Measurements from ENCODE around the gene SALL4. TPM values are rescaled to one million over a fixed set of nuclear protein-coding genes. Genes with fewer than 3 reads are reported as not detected.
A peak's percentile ranks its signal among the peaks of the same experiment; 100 is the strongest.

The SALL4 gene
- total RNA-seq, 2 donors from 2014 or later: 2.0 TPM; not detected in 1

DNA sequence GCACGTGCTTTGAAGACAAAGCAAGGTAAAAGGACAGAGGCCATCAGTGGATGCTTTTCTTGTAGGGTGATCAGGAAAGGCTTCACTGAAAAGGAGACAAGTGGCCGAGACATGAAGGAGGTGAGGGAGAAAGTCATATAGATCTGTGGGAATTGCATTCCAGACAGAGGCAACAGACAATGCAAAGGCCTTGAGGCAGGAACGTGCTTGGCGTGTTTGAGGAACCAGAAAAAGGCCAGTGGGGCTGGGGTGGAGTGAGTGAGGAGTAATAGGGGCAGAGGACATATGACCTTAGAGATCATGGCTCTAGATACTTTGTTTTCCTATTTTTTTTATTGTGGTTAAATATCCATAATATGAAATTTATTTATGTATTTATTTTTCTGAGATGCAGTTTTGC, 10.5 kb upstream of the SALL4 start:
- Mint-ChIP-seq H3K9me3 (no peaks in the 10 kb centered on the region), H3K4me3 (no peak overlapping the region), H3K4me1 (ENCODE audit: low read depth in 2 of 2) (no peaks in the 10 kb centered on the region), H3K36me3 (no peaks in the 10 kb centered on the region), H3K27me3 (peaks cover 0 to 17% of the 10 kb centered on the region in 2 donors), H3K27ac (no peak overlapping the region)
- DNase-seq (ENCODE audit: low spot score) (no peak), ATAC-seq (no peak)

DNA sequence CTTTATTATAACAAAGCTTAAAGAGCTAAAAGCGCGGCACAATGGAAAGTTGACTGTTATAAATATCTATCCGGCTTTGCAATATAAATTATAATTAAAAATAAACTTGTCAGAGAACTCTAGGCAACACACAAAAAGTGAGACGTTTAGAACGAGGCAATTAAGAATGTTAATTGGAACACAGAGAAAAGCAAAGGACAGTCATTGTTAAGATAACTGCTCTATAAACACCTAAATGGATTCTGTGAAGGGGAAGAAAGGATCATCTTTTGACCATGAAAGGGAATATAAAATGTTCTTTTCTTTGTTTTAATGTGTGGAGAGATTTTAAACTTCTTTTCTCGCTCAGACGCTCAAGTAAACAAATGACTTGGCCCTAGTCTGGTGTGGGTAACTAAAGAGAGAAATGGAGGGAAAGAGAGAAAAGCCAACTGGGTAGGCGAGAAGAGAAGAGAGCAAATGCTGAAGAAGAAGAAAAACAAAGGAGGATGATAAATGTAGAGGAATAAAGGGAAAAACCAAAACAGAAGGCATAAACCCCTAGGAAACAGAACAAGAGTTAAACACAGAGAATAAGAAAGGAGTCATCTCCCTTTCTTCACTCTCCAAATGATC, 9.3 kb upstream of the SALL4 start:
- no peak overlapping the region for H3K4me3 Mint-ChIP-seq
- ATAC-seq (no peak), DNase-seq (ENCODE audit: low spot score) (no peak)
- H3K36me3 Mint-ChIP-seq: no peaks in the 10 kb centered on the region
- no peaks in the 10 kb centered on the region for H3K9me3 Mint-ChIP-seq
- no peaks in the 10 kb centered on the region for H3K4me1 Mint-ChIP-seq (ENCODE audit: low read depth in 2 of 2)
- H3K27ac Mint-ChIP-seq: no peak overlapping the region
- H3K27me3 Mint-ChIP-seq: peaks cover 0 to 17% of the 10 kb centered on the region in 2 donors

DNA sequence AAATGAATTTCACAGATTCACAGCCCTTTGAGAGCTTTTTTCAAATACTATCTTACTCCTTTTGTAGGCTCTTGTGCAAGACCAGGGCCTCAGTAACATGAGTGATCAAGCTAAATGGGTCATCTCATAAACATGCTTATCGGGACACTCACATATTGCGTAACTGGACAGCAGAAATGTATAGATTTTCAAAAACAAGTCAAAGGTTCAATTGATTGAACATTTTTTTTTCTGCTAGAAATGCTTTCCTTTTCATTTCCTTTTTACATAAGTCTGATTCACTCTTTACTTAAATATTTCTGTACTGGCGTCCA, 8.7 kb upstream of the SALL4 start:
- H3K4me3 Mint-ChIP-seq: no peak overlapping the region
- DNase-seq (ENCODE audit: low spot score): no peak
- H3K9me3 Mint-ChIP-seq: no peaks in the 10 kb centered on the region
- no peaks in the 10 kb centered on the region for H3K36me3 Mint-ChIP-seq
- H3K27me3 Mint-ChIP-seq: peaks cover 0 to 17% of the 10 kb centered on the region in 2 donors
- ATAC-seq: no peak
- no peaks in the 10 kb centered on the region for H3K4me1 Mint-ChIP-seq (ENCODE audit: low read depth in 2 of 2)
- H3K27ac Mint-ChIP-seq: no peak overlapping the region

DNA sequence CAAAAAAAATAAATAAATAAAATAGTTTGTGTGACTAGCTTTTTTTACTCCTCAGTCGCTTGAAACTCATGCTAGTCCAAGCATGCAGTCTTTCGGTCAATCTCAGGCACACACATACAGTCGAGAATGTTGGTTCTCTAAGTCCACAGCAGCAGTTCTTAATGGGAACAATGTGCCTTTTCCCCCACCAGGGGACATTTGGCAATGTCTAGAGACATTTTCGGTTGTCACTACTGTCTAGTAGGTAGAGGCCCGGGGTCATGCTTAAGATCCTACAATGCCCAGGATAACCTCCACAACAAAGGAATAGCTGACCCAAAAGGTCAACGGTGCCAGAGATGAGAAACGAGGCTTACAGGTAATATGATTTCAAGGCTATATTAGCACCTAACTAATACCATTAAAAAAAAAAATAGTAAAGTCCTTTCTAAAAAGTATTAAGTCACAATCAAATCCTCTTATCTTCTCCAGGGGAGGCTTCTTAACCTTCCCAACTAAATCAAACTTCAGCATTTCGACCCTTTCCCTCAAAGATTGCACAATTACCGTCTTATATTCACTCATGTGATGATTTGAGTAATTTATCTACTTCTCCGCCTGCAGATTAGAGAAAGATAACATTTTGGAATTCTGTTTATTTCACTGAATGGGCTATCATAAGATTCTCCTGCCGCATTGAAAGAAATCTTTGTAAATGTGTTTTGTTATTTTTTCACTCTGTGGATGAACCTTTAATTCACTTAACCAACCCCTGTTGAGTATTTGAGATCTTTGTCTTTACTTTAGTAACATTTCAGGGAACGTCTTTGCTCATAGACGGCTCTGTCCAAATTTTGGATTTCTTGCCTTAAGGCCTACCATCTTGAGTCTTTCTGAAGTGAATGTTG, 8.1 kb upstream of the SALL4 start:
- no peak for ATAC-seq
- H3K9me3 Mint-ChIP-seq: no peaks in the 10 kb centered on the region
- H3K27me3 Mint-ChIP-seq: peaks cover 0 to 11% of the 10 kb centered on the region in 2 donors
- H3K4me1 Mint-ChIP-seq (ENCODE audit: low read depth in 2 of 2): no peaks in the 10 kb centered on the region
- no peak overlapping the region for H3K4me3 Mint-ChIP-seq
- H3K27ac Mint-ChIP-seq: no peak overlapping the region
- no peaks in the 10 kb centered on the region for H3K36me3 Mint-ChIP-seq
- DNase-seq (ENCODE audit: low spot score): no peak

DNA sequence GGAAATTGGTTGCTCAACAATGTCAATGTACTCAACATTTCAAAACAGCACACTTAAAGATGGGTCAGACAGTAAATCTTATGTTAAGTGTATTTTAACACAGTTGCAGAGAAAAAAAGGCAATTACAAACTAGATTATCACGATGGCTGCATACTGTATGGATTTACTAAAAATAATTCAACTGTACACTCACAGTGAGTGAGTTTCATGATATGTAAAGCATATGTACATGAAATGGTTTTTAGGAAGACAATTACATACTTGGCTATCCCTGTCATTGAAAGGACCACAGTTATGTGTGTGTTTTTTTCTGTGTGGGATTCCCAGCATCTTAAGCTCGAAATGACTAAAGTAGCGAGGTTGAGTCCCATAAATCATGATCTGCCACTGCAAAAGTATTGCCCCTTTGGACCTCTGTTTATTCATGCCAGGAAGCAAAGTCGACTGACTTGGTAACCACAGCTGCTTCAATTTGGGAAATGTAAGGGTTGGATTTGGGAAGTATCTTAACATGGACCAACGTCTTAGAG, 5.5 kb upstream of the SALL4 start:
- H3K27me3 Mint-ChIP-seq: peaks cover 0 to 10% of the 10 kb centered on the region in 2 donors
- no peaks in the 10 kb centered on the region for H3K36me3 Mint-ChIP-seq
- no peak overlapping the region for H3K27ac Mint-ChIP-seq
- DNase-seq (ENCODE audit: low spot score): no peak
- no peak overlapping the region for H3K4me3 Mint-ChIP-seq
- H3K4me1 Mint-ChIP-seq (ENCODE audit: low read depth in 2 of 2): no peaks in the 10 kb centered on the region
- ATAC-seq: no peak
- no peaks in the 10 kb centered on the region for H3K9me3 Mint-ChIP-seq

DNA sequence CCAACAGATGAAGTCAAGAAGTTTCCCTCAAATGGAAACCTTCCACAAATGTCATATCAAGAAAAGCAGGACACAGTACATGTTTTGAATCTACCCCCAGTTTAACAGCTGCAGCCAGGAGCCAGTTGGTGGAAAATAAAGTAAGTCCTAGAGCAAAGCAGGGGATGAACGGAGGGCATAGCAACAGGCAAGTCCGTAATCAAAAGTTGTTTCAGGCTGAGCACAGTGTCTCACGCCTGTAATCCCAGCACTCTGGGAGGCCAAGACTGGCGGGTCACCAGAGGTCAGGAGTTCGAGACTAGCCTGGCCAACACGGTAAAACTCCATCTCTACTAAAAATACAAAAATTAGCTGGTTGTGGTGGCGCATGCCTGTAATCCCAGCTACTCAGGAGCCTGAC, 2.4 kb upstream of the SALL4 start:
- H3K4me3 Mint-ChIP-seq: no peak overlapping the region
- peaks cover 5 to 15% of the 10 kb centered on the region in 2 donors for H3K4me1 Mint-ChIP-seq (ENCODE audit: low read depth in 2 of 2)
- DNase-seq (ENCODE audit: low spot score) (no peak), ATAC-seq (no peak)
- no peaks in the 10 kb centered on the region for H3K9me3 Mint-ChIP-seq
- peaks cover 0 to 15% of the 10 kb centered on the region in 2 donors for H3K27me3 Mint-ChIP-seq
- no peaks in the 10 kb centered on the region for H3K36me3 Mint-ChIP-seq
- no peak overlapping the region for H3K27ac Mint-ChIP-seq

DNA sequence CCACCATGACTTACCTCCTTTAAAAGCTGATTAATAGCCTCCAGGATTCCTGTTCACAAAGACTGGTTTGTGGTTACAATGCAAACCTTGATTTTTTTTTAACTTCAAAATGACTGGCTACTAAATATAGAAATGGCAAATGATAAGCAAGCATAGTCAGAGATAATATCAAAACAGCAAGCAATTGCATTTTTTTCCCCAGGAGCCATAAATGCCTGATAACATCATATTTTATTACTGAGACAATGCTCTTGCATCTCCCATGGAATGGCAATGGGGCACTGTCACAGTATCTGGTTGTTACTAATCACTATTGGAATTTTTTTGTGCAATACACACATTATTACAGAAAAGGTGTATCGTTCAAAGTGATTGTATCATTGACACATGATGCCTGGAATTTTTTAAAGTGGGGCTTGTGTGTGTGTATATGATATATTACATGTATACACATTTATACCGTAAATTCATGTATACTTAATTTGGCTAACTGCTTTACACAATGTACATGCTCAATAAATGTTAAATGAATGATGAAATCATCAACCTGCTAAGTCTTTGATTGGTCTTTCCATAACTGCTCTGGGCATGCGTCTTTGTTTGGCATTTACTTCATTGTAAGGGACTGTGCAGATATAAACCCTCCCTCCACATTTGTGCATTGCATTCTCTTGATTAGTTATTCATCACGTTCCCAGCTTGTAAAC, 980 bp upstream of the SALL4 start:
- H3K27ac Mint-ChIP-seq: no peak overlapping the region

DNA sequence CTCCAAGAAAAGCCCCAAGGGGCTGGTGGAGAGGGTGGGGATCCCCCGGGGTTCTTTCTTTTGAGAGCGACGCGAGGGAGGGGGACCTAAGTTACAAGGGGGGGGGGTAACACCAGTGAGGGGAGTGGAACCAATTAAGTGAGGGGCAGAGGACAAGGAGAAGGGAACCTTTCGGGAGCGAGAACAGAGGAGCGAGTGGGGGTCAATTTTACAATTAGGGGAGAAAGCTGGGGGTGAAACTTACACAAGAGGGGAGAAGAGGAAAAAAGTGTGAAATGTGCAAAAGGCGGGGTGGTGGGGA, 548 bp downstream of the SALL4 start:
- H3K4me1 Mint-ChIP-seq (ENCODE audit: low read depth in 2 of 2): peaks cover 5 to 18% of the 10 kb centered on the region in 2 donors

More for the DNA sequence above, 980 bp upstream of the SALL4 start:
- DNase-seq (ENCODE audit: low spot score): no peak
- Mint-ChIP-seq H3K27me3 (peaks cover 3 to 22% of the 10 kb centered on the region in 2 donors), H3K9me3 (no peaks in the 10 kb centered on the region), H3K4me3 (no peak overlapping the region), H3K36me3 (no peaks in the 10 kb centered on the region), H3K4me1 (ENCODE audit: low read depth in 2 of 2) (peaks cover 5 to 18% of the 10 kb centered on the region in 2 donors)
- ATAC-seq: no peak

DNA sequence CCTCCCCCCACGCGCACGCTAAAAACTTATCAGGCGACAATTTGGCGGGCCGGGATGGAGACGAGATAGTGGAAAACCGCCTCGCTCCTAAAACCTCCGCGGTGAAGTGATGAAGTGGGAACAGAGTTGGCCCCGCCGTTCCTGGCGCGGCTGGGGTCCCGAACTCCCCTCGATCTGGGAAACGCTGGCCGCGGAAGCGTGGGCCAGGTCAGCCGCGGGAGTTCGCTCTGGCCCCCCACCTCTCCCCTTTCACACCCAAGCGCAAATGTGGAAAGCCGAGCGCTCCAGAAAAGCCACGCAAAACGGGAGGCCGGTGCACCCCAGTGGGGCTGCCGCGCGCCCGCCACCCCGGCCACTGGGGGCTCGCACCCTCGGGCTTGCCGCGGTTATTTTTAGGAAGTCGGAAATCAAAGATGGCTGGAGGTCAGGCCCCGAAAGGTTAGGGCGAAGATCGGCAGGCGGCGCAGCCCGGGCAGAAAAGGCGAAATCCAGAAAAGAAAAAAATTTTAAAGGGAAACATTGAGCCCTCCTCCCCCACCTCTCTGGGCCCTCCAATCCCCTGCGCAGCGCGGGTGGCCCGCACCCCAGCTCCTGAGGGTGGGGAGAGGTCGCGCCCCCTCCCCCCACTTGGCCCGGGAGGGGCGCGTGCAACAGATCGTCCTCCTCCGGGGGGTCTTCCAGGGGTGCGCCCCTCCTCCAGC, 1.0 kb downstream of the SALL4 start:
- H3K27me3 Mint-ChIP-seq: peaks cover 7 to 32% of the 10 kb centered on the region in 2 donors
- DNase-seq (ENCODE audit: low spot score) (no peak), ATAC-seq (peak in 1 of 2 donors; percentile 54)
- H3K4me3 Mint-ChIP-seq: peak overlapping the region; percentile 78
- no peaks in the 10 kb centered on the region for H3K9me3 Mint-ChIP-seq
- peak overlapping the region in 1 of 2 donors; percentile 83 for H3K27ac Mint-ChIP-seq
- H3K4me1 Mint-ChIP-seq (ENCODE audit: low read depth in 2 of 2): peaks cover 5 to 18% of the 10 kb centered on the region in 2 donors
- H3K36me3 Mint-ChIP-seq: no peaks in the 10 kb centered on the region

More for the DNA sequence above, 548 bp downstream of the SALL4 start:
- no peak for DNase-seq (ENCODE audit: low spot score)
- no peak overlapping the region for H3K4me3 Mint-ChIP-seq
- no peaks in the 10 kb centered on the region for H3K9me3 Mint-ChIP-seq
- ATAC-seq: no peak
- H3K27ac Mint-ChIP-seq: peak overlapping the region in 1 of 2 donors; percentile 83
- peaks cover 7 to 32% of the 10 kb centered on the region in 2 donors for H3K27me3 Mint-ChIP-seq
- no peaks in the 10 kb centered on the region for H3K36me3 Mint-ChIP-seq

DNA sequence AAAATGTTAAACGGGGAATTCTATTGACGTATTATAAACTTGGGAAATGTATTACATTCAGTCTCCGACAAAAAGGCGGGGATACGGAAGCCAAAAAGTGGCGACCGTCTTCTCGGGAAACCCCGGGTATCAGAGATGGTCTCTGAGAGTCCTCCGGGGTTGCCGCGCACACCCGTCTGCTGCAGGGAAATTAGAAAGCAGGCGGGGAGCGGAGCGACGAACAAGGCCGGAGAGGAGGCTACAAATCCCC, 1.5 kb downstream of the SALL4 start:
- H3K36me3 Mint-ChIP-seq: no peaks in the 10 kb centered on the region
- ATAC-seq (peak in 1 of 2 donors; percentile 66), DNase-seq (ENCODE audit: low spot score) (peak; percentile 68)
- peak overlapping the region in 1 of 2 donors; percentile 83 for H3K27ac Mint-ChIP-seq
- H3K9me3 Mint-ChIP-seq: no peaks in the 10 kb centered on the region
- H3K4me1 Mint-ChIP-seq (ENCODE audit: low read depth in 2 of 2): peaks cover 5 to 18% of the 10 kb centered on the region in 2 donors
- peak overlapping the region; percentile 78 for H3K4me3 Mint-ChIP-seq
- peaks cover 7 to 32% of the 10 kb centered on the region in 2 donors for H3K27me3 Mint-ChIP-seq

DNA sequence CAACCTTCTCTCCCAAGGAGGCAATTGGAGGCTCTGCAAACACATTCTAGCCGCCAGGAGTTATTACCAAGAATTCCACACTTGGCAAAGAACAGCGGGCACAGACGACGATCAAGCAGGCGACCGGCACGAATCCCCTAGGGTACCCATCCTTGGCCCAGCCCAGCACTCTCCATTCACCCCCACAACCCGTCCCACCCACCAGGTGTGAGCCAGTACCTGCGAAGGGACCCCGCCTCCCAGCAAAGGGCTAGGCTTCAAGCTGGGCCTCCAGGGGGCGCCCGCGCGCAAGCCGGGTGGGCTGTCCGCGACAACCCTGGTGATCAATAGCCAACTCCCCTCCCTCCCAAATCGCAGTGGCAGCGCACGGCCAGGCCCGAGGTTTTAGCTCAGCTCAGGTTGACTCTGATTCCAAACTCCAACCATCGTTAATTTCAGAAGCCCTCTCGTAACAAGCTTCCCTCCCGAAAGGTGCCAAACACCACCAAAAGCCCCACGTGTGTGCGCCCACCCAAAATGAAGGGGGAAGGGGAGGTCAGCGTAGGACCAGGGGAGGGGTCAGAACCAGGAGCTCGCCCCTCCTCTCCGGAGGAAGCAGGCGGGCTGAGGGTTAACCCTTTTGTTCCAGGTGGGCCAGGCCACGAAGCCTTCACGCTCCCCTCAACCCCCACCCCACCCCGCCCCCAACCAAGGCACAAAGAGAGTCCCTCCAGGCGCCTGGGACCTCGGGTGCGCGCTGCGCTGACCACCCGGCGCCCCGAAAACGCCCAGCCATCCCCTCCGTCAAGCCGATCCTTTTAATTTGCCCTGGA, 2.1 kb downstream of the SALL4 start:
- Mint-ChIP-seq H3K4me1 (ENCODE audit: low read depth in 2 of 2) (peaks cover 5 to 18% of the 10 kb centered on the region in 2 donors), H3K27me3 (peaks cover 7 to 32% of the 10 kb centered on the region in 2 donors), H3K27ac (peak overlapping the region in 1 of 2 donors; percentile 83), H3K9me3 (no peaks in the 10 kb centered on the region), H3K36me3 (no peaks in the 10 kb centered on the region), H3K4me3 (peak overlapping the region; percentile 78)
- ATAC-seq (peak; percentile 71 to 86), DNase-seq (ENCODE audit: low spot score) (peak; percentile 81)

DNA sequence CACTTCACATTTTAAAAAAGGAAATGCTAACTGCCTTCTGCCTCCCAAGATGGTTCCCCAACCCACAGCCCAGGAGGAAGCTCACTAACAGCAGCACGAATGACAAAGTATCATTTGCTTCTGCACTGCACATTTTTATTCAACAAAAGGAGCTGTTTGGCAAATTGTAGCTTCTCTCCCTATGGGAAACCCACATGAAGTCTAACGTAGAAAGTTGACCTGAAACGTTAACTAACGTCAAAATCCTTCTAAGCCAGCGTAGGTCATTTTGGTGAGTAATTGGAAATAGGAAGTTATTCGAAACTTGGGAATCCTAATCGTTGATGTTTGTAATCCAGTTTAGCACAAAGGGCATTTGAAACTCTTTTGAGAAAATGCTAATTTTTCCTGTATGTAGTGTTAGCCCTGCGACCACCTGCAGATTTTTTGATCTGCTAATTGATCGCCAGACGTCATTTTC, 2.9 kb downstream of the SALL4 start:
- no peaks in the 10 kb centered on the region for H3K9me3 Mint-ChIP-seq
- DNase-seq (ENCODE audit: low spot score): no peak
- peaks cover 5 to 18% of the 10 kb centered on the region in 2 donors for H3K4me1 Mint-ChIP-seq (ENCODE audit: low read depth in 2 of 2)
- H3K4me3 Mint-ChIP-seq: no peak overlapping the region
- no peak for ATAC-seq
- H3K27ac Mint-ChIP-seq: peak overlapping the region in 1 of 2 donors; percentile 83
- H3K27me3 Mint-ChIP-seq: peaks cover 7 to 32% of the 10 kb centered on the region in 2 donors
- no peaks in the 10 kb centered on the region for H3K36me3 Mint-ChIP-seq

Data from natural killer cell treated with Interleukin-12 subunit alpha and Interleukin-12 subunit beta and Interleukin-15 and Interleukin-18, amount 100 ng/mL, for 72 hours (primary cell).